NCI-H510A (cell line): ENCODE data around the gene AKIRIN1.
"Not testable (repeated sequence)": the region's sequence is repeated elsewhere in the genome, so short reads cannot be mapped to it uniquely, and the experiment has no call there.

Experiments
- DNase-seq: peaks from one replicate; lab custom pipeline; 2025; lab: John Stamatoyannopoulos, UW

The AKIRIN1 gene

GRCh38 chr1:38990738-38991637 is at the start of gene AKIRIN1:
TSS of gene AKIRIN1 (plus strand) at chr1:38991276. CDS start at chr1:38991381, 105 bp downstream.
- DNase-seq, result peak; percentile 100

GRCh38 chr1:38941527-38942019 is 49.5 kb upstream of the AKIRIN1 start, which contains the start of gene RHBDL2:
TSS of gene RHBDL2 (minus strand) at chr1:38941830. CDS start at chr1:38919212, 22,618 bp downstream.
- DNase-seq, result no peak

- no peak for DNase-seq
Observed at GRCh38 chr1:38942664-38943428, 48.2 kb upstream of the AKIRIN1 start.

- DNase-seq, result no peak
Observed at GRCh38 chr1:38944547-38944946, 46.5 kb upstream of the AKIRIN1 start.

GRCh38 chr1:38950553-38950952 is 40.5 kb upstream of the AKIRIN1 start:
- no peak for DNase-seq

GRCh38 chr1:38953433-38953860 is 37.6 kb upstream of the AKIRIN1 start:
- DNase-seq, result no peak

GRCh38 chr1:38958967-38959366 is 32.1 kb upstream of the AKIRIN1 start:
- DNase-seq, result no peak

- no peak for DNase-seq
Observed at GRCh38 chr1:38962113-38962512, 29.0 kb upstream of the AKIRIN1 start.

- DNase-seq, result no peak
Observed at GRCh38 chr1:38962560-38962959, 28.5 kb upstream of the AKIRIN1 start.

- no peak for DNase-seq
Observed at GRCh38 chr1:38964140-38964548, 26.9 kb upstream of the AKIRIN1 start.

GRCh38 chr1:38973145-38973544 is 17.9 kb upstream of the AKIRIN1 start:
- not testable (repeated sequence) for DNase-seq

GRCh38 chr1:38973659-38974437 is 17.2 kb upstream of the AKIRIN1 start:
- DNase-seq, result no peak

GRCh38 chr1:38977399-38978244 is 13.5 kb upstream of the AKIRIN1 start:
- DNase-seq, result not testable (repeated sequence)

- DNase-seq, result not testable (repeated sequence)
Observed at GRCh38 chr1:38978245-38978542, 12.9 kb upstream of the AKIRIN1 start.

- not testable (repeated sequence) for DNase-seq
Observed at GRCh38 chr1:38979380-38979779, 11.7 kb upstream of the AKIRIN1 start.

- DNase-seq, result no peak
Observed at GRCh38 chr1:38989979-38990378, 1.1 kb upstream of the AKIRIN1 start.

- peak; percentile 75 for DNase-seq
Observed at GRCh38 chr1:38990386-38990737, 714 bp upstream of the AKIRIN1 start.

- DNase-seq, result peak; percentile 89
Observed at GRCh38 chr1:38991638-38992411, 749 bp downstream of the AKIRIN1 start.

- DNase-seq, result no peak
Observed at GRCh38 chr1:38992412-38993111, 1.5 kb downstream of the AKIRIN1 start.

- DNase-seq, result no peak
Observed at GRCh38 chr1:38994196-38994595, 3.1 kb downstream of the AKIRIN1 start.
